Parathyroid adenoma (tissue), 2 donors: ENCODE results near the gene TXNRD2.

Experiments used
- H2AFZ ChIP-seq: fragments of 300-600 bp; sonication (generic); one replicate; pipeline ENCODE4 v1.7.0; 2017; ENCODE audit warnings: antibody characterized with exemption, mild to moderate bottlenecking
- H3K27ac ChIP-seq: fragments of 300-600 bp; sonication (generic); one replicate; pipeline ENCODE4 v1.7.0; 2017
- H3K27me3 ChIP-seq: fragments of 300-600 bp; sonication (generic); one replicate; pipeline ENCODE4 v1.7.0; 2017; ENCODE audit warnings: low read length; ENCODE audit not compliant: control insufficient read depth, insufficient read depth
- H3K36me3 ChIP-seq: fragments of 300-600 bp; sonication (generic); one replicate; pipeline ENCODE4 v1.7.0; 2017; ENCODE audit warnings: low read length; ENCODE audit not compliant: control insufficient read depth, insufficient read depth
- H3K4me1 ChIP-seq: fragments of 300-600 bp; sonication (generic); one replicate; pipeline ENCODE4 v1.7.0; 2017; ENCODE audit warnings: control low read depth
- H3K4me2 ChIP-seq: fragments of 300-600 bp; sonication (generic); one replicate; pipeline ENCODE4 v1.7.0; 2017; ENCODE audit warnings: low read length
- H3K4me3 ChIP-seq: fragments of 300-600 bp; sonication (generic); one replicate; pipeline ENCODE4 v1.7.0; 2017; ENCODE audit warnings: low read depth, low read length
- H3K79me2 ChIP-seq: fragments of 300-600 bp; sonication (generic); one replicate; pipeline ENCODE4 v1.7.0; 2017; ENCODE audit warnings: control low read depth
- H3K9ac ChIP-seq: fragments of 300-600 bp; sonication (generic); one replicate; pipeline ENCODE4 v1.7.0; 2017; ENCODE audit warnings: mild to moderate bottlenecking
- H3K9me3 ChIP-seq: fragments of 300-600 bp; sonication (generic); one replicate; pipeline ENCODE4 v1.7.0; 2017; ENCODE audit warnings: low read length; ENCODE audit not compliant: control insufficient read depth
- CTCF ChIP-seq: fragments of 300-600 bp; sonication (generic); IDR thresholded peaks from one replicate; pipeline ENCODE4 v1.7.0; 2017; ENCODE audit warnings: antibody characterized with exemption, mild to moderate bottlenecking
- donor health status: primary hyperparathyroidism.

The TXNRD2 gene

GRCh38 chr22:19967850-19968449 lies 26.3 kb upstream of the TXNRD2 start:
- Histone ChIP-seq H3K27ac (no peak overlapping the region), H3K9ac (no peak overlapping the region), H3K9me3 (no peaks in the 10 kb centered on the region), H3K4me1 (no peaks in the 10 kb centered on the region), H3K4me2 (no peak overlapping the region), H2AFZ (no peak overlapping the region), H3K4me3 (no peak overlapping the region), H3K36me3 (no peaks in the 10 kb centered on the region), H3K27me3 (no peaks in the 10 kb centered on the region), H3K79me2 (no peaks in the 10 kb centered on the region)
- no peak for TF ChIP-seq CTCF

GRCh38 chr22:19966908-19967750 lies 25.5 kb upstream of the TXNRD2 start:
- Histone ChIP-seq H3K27ac (no peak overlapping the region), H3K4me3 (no peak overlapping the region), H3K4me2 (no peak overlapping the region), H3K9ac (no peak overlapping the region), H3K27me3 (no peaks in the 10 kb centered on the region), H3K79me2 (no peaks in the 10 kb centered on the region), H3K4me1 (peaks cover 4% of the 10 kb centered on the region), H2AFZ (no peak overlapping the region), H3K9me3 (no peaks in the 10 kb centered on the region), H3K36me3 (no peaks in the 10 kb centered on the region)
- TF ChIP-seq CTCF = no peak

- H3K4me1 ChIP-seq = peaks cover 4% of the 10 kb centered on the region
- no peak overlapping the region for H3K4me3 ChIP-seq
- no peaks in the 10 kb centered on the region for H3K36me3 ChIP-seq
- H3K9me3 ChIP-seq = no peaks in the 10 kb centered on the region
- no peak overlapping the region for H2AFZ ChIP-seq
- H3K27ac ChIP-seq = no peak overlapping the region
- no peak overlapping the region for H3K4me2 ChIP-seq
- H3K9ac ChIP-seq = no peak overlapping the region
- H3K27me3 ChIP-seq = no peaks in the 10 kb centered on the region
- TF ChIP-seq CTCF = no peak
- H3K79me2 ChIP-seq = no peaks in the 10 kb centered on the region
These were observed 24.4 kb upstream of the TXNRD2 start for GRCh38 chr22:19965771-19966709.

- Histone ChIP-seq H3K9me3 (no peaks in the 10 kb centered on the region), H3K4me1 (peaks cover 4% of the 10 kb centered on the region), H3K4me2 (no peak overlapping the region), H3K27me3 (no peaks in the 10 kb centered on the region), H3K79me2 (no peaks in the 10 kb centered on the region), H3K36me3 (no peaks in the 10 kb centered on the region), H3K4me3 (no peak overlapping the region), H3K27ac (no peak overlapping the region), H3K9ac (no peak overlapping the region), H2AFZ (no peak overlapping the region)
- no peak for TF ChIP-seq CTCF
These were observed 23.2 kb upstream of the TXNRD2 start for GRCh38 chr22:19964701-19965386.
